Astrocyte of the hippocampus (primary cell): ENCODE measurements around the gene RNF38.
A peak's percentile ranks its signal among the peaks of the same experiment; 100 is the strongest.
"Not testable (repeated sequence)": the region's sequence is repeated elsewhere in the genome, so short reads cannot be mapped to it uniquely, and the experiment has no call there.

Source experiments
- DNase-seq: peaks from one replicate; pipeline ENCODE4 v3.0.0; 2011; ENCODE audit warnings: low read depth, low spot score

The RNF38 gene

GRCh38 chr9:36336131-36336907 is 63.8 kb downstream of the RNF38 start:
- DNase-seq = no peak

- DNase-seq = no peak
These were observed 68.1 kb downstream of the RNF38 start for GRCh38 chr9:36332006-36332405.

DNA sequence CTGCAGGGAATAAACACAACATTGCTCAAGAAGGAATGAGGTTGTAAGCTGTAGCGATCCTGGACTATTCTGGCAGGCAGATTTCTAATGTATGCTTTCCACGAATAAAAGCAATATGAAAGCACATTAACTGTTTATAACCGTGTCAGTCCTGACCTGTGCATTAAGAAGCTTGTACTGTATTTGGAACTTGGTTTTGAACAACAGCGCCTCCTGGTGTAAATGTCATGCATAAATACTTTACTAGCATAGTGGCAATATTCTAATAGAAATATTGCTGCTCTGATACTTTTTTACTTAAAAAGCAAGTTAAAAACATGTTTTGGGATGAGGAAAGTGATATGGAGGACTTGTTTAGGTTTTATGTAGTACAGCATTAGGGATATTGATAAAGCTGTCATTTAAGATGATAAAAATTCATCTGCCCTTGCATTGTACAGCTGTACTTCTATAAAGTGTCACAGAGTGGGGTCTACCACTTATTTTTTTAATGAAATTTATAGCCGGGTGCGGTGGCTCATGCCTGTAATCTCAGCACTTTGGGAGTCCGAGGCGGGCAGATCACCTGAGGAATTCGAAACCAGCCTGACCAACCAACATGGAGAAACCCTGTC is 71.2 kb downstream of the RNF38 start:
- DNase-seq = peak; percentile 79

GRCh38 chr9:36325081-36325828 is 74.8 kb downstream of the RNF38 start:
- DNase-seq = no peak

DNA sequence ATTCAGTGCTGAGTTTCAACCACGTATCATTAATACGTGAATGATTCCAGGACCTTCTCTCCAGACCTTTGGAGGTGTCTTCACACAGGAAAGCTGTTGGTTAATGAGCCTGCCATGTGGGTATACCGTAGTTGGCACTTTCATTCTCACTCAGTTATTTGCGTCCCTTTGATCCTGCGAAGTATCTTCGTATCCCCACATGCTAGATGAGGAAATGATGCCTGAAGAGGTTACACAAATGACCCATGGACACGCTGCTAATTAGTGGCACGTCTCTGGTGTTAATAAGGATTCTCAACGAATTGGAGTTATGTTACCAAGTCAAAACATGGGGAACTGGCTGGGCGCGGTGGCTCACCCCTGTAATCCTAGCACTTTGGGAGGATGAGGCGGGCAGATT is 76.1 kb downstream of the RNF38 start:
- DNase-seq = no peak

GRCh38 chr9:36322462-36322861 is 77.6 kb downstream of the RNF38 start:
- no peak for DNase-seq

DNA sequence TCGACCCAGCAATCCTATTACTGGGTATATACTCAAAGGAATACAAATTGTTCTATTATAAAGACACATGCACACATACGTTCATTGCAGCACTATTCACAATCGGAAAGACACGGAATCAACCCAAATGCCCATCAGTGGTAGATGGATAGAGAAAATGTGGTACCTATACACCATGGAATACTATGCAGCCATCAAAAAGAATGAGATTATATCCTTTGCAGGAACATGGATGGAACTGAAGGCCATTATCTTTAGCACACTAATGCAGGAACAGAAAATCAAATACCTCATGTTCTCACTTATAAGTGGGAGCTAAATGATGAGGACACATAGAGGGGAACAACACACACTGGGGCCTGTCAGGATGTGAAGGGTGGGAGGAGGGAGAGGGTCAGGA is 78.2 kb downstream of the RNF38 start:
- DNase-seq = not testable (repeated sequence)

GRCh38 chr9:36320466-36320865 is 79.6 kb downstream of the RNF38 start:
- DNase-seq = no peak

DNA sequence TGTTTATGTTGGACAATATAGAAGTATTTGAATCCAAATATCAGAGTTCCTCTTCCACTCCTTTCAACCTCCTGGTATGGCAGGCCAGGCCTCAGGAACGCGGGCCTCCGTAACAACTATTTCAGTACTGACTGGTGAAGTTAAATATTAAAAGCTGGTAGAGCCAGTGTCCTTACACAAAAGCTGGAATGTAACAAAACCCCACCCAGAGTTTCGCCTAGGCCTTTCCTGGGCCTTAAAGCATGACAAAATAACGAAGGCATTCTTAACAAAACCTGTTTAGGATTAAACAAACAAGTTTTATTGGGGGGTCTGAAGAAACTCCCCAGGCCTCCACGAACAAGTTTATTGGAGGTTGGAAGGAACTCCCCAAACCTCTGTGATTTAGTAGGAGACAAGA is 80.3 kb downstream of the RNF38 start:
- peak; percentile 38 for DNase-seq

- no peak for DNase-seq
These were observed 80.9 kb downstream of the RNF38 start for GRCh38 chr9:36319183-36319582.

DNA sequence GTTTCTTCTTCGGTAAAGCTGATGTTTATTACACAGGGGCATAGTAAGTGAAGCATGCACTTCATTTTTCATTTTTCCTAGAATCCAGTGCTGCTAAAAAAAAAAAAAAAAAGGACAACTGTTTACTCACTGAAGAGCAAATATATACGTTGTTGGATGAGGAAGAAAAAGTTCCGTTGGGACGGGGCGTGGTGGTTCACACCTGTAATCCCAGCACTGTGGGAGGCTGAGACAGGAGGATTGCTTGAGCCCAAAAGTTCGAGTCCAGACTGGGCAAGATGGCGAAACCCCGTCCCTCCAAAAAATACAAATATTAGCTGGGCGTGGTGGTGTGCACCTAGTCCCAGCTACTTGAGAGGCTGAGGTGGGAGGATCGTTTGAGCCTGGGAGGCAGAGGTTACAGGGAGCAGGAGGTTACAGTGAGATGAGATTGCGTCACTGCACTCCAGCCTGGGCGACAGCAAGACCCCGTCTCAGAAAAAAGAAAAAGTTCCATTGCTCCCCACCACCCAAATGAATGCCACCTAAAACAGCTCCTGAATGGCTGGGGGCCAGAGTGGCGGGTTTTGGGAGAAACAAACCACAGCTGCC is 81.8 kb downstream of the RNF38 start:
- DNase-seq = no peak

DNA sequence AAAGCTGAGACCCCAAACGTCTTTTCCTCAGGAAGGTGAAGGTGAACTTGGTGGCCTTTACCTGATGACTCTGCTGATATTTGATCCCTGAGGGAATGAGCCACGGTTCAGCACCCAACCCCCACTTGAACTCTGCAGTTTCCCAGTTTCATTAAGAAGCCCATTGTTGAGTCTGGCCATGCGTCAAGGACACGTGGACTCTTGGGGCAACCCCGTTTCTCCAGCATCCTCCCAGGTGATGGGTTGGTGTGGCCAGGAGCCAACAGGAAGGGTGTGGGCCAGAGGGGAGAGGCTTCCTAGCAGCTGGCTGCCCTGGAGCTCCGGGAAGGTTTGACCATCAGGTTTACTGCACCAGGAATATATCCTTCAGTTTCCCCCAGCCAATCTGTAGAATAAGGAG is 82.3 kb downstream of the RNF38 start:
- DNase-seq = no peak

GRCh38 chr9:36316611-36317317 is 83.3 kb downstream of the RNF38 start:
- peak; percentile 22 for DNase-seq

- no peak for DNase-seq
These were observed 84.0 kb downstream of the RNF38 start for GRCh38 chr9:36316049-36316448.

- DNase-seq = no peak
These were observed 84.8 kb downstream of the RNF38 start for GRCh38 chr9:36315283-36315682.

DNA sequence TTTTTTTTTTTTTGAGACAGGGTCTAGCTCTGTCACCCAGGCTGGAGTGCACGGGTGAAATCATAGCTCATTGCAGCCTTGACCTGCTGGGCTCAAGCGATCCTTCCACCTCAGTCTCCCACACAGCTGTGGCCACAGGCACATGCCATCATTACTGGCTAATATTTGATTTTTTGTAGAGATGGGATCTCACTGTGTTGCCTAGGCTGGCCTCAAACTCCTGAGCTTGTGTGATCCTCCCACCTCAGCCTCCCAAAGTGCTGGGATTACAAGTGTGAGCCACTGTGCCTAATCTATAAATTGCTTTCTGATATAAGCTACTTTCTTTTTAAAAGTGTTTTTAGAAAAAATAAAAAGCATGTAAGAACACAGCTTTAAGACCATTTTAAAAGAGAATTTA is 85.3 kb downstream of the RNF38 start:
- DNase-seq = no peak

DNA sequence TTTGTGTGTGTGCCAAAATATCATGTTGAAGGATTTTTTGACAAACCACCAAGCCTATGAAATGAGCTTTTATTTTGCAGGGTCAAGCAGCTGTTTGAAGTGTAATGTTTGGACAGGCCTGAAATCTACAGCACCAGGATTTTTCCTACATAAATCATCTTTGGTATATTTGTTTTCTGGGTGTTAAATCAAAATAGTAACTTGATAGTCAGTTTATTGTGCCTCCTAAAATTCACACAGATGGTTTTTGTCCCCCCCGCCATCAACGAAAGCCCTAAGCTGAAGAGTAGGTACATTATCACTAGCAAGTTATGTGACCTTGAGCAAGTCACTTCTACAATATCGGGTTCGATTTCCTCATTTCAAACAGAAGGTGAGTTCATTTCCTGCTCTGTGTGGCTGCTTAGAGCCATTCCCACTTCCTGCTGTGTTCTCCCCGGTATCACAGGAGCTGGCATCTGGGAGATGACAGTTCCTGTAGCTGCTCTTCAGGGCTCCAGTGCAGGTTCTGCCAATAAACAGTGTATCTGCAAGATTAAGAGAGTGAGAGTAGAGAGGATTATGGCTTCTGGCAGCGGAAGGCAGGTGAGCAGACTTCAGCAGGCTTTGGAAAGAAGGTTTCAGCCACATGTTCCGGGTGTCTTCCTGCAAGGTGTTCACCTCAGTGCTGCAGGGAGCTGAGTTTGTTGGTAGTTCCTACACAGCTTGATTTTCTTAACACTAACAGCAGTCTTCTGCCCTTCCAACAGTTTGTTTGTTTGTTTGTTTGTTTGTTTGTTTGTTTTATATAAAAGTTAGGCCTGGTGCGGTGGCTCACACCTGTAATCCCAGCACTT is 93.4 kb downstream of the RNF38 start:
- DNase-seq = no peak

GRCh38 chr9:36304366-36304765 is 95.7 kb downstream of the RNF38 start:
- DNase-seq = not testable (repeated sequence)

DNA sequence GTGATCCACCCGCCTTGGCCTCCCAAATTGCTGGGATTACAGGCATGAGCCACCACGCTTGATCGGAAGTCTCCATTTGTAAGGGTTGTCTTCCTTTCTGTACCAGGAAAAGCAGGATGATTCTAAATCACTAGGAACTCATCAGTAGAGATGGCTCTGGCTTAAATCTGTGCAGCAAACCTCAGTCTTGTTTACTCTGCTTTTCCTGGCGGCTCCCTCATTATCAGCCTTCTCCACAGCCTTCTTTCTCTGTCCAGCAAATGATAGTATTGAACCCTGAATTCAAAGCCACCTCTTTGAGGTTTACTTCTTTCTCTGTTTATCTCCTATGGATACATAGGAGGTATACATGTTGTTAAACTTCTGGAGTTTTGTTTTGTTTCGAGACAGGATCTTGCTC is 98.8 kb downstream of the RNF38 start:
- DNase-seq = no peak

DNA sequence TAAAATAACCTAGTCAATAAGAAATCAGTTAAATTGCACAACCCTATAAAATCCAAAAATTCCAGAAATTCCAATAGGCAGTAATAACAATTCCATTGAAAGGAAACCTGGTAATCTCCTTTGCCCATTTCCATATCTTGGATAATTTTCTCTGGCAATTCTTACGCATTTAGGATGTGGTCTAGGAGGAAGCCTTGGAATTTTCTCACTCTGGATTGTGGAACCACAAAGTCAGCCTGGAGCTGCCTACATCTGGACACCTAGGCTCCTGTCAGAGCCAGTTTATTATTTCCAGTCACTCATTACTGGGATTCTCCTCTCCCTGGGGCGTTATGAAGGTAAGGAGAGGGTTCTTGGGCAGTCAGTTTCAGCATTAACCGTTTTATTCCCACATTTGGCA is 101.5 kb downstream of the RNF38 start:
- peak; percentile 79 for DNase-seq

DNA sequence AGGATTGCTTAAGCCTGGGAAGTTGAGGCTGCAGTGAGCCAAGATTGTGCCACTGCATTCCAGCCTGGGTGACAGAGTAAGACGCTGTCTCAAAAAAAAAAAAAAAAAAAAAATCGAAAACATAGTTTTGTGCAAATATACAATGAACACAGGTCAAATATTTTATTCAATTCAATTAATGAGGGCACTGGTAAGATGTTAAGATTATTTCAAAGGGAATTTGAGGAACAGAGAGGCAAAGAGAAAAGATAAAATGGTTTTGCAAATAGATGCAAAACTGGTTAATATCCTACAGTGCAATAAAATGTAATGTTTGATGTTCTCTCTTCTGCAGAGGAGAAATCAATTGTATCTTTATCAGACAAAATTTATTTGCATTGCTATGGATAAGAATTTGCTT is 102.3 kb downstream of the RNF38 start:
- DNase-seq = no peak
